A673 (cell line): ENCODE results near the gene FAAP20.

Source experiments
- CTCF ChIP-seq: fragments of 300-800, 200-600 bp; sonication (generic); conservative IDR thresholded peaks from 2 replicates; pipeline ENCODE4 v1.5.1; 2017; ENCODE audit warnings: low read depth, mild to moderate bottlenecking, antibody characterized with exemption, low read length, moderate library complexity, mixed read lengths
- EZH2 ChIP-seq: fragments of 200-600 bp; sonication (generic); IDR thresholded peaks from 2 replicates; pipeline ENCODE4 v1.6.1; 2017; ENCODE audit warnings: borderline replicate concordance, low read depth, mild to moderate bottlenecking, mixed read lengths, antibody characterized with exemption, low read length; ENCODE audit not compliant: poor library complexity, severe bottlenecking

- TF ChIP-seq EZH2 (no peak), CTCF (no peak)
Measured at GRCh38 chr1:2168535-2168934, 26.0 kb downstream of the FAAP20 start.
